ENCODE measurements around the gene HPSE2. TPM values are rescaled to one million over a fixed set of nuclear protein-coding genes. Genes with fewer than 3 reads are reported as not detected.

The HPSE2 gene
- total and polyA plus RNA-seq, 2 of the 13 experiments (the other 11 are each of a cell fraction or from before 2014, with no cell fraction given) = 0.01 TPM; not detected in 1

- Histone ChIP-seq H3K9ac (ENCODE audit: insufficient read depth, low read depth, low read length) (no peak overlapping the region), H3K79me2 (ENCODE audit: insufficient read depth, low read length) (no peaks in the 10 kb centered on the region), H3K36me3 (replicated peaks in 1 of 2; ENCODE audit: control insufficient read depth in 1 of 2, insufficient read depth in 2 of 2, low read length in 2 of 2) (no peaks in the 10 kb centered on the region), H3K27ac (ENCODE audit: extremely low read length, insufficient read depth, low read length) (no peak overlapping the region), H3K4me2 (ENCODE audit: low read depth, low read length) (no peak overlapping the region), H2AFZ (ENCODE audit: low read length) (no peak overlapping the region), H4K20me1 (ENCODE audit: insufficient read depth, low read length) (no peaks in the 10 kb centered on the region), H3K27me3 (ENCODE audit: control insufficient read depth in 1 of 2, insufficient read depth in 2 of 2, low read length in 2 of 2) (no peaks in the 10 kb centered on the region), H3K4me1 (ENCODE audit: insufficient read depth, low read length) (no peaks in the 10 kb centered on the region), H3K9me3 (ENCODE audit: low read length) (no peaks in the 10 kb centered on the region), H3K4me3 (replicated peaks in 1 of 3; ENCODE audit: insufficient read depth in 1 of 3, low read depth in 2 of 3, low read length in 3 of 3) (no peak overlapping the region)
- BruUV-seq (replicated peaks) = no TSS peak
- ATAC-seq (no peak), DNase-seq (ENCODE audit: low spot score) (no peak), FAIRE-seq (no peak)
- intact Hi-C loops (cut with micrococcal nuclease; ENCODE audit: unreplicated experiment) (no loop called here), in situ Hi-C loops (cut with HindIII; ENCODE audit: extremely low pct_ligation_motif_present, low pct_unique_long_range_greater_than_20kb) (no loop called here)
- CTCF ChIA-PET (ENCODE audit: low intra/inter-chr PET ratio, low total read pairs) = no interaction called here
- WGBS (ENCODE audit: low lambda C conversion rate) = 78% methylated on average over 4 of the region's 4 CpGs
- POLR2A ChIA-PET = no interaction called here
- TF ChIP-seq TCF7L2 (IDR thresholded peaks at IDR 0.05; ENCODE audit: low read depth, low read length) (no peak), ZNF629 (CRISPR knock-in tag; conservative IDR thresholded peaks at IDR 0.05) (peak; percentile 83)
Observed at GRCh38 chr10:98408799-98409198, 826.9 kb downstream of the HPSE2 start.

- no peak overlapping the region for H3K4me2 ChIP-seq (ENCODE audit: low read depth, low read length)
- no peak for TF ChIP-seq SMAD9 (CRISPR knock-in tag; IDR thresholded peaks at IDR 0.05)
- TF ChIP-seq ZIK1 (CRISPR knock-in tag; IDR thresholded peaks at IDR 0.05; ENCODE audit: borderline replicate concordance, low read depth) = no peak
- TF ChIP-seq NCOA5 (CRISPR knock-in tag; IDR thresholded peaks at IDR 0.05) = no peak
- no peak for TF ChIP-seq ATRX (CRISPR knock-in tag; IDR thresholded peaks at IDR 0.05; ENCODE audit: borderline replicate concordance)
- no peak for TF ChIP-seq FLYWCH1 (CRISPR knock-in tag; IDR thresholded peaks at IDR 0.05)
- no peak for TF ChIP-seq SIN3A (IDR thresholded peaks at IDR 0.05; ENCODE audit: borderline replicate concordance, low read depth, low read length)
- no peak for TF ChIP-seq AFF4 (CRISPR knock-in tag; IDR thresholded peaks at IDR 0.05)
- TF ChIP-seq MTERF4 (CRISPR knock-in tag; IDR thresholded peaks at IDR 0.05) = no peak
- TF ChIP-seq ZNF670 (CRISPR knock-in tag; IDR thresholded peaks at IDR 0.05; ENCODE audit: borderline replicate concordance) = no peak
- no peak for TF ChIP-seq ZNF510 (CRISPR knock-in tag; IDR thresholded peaks at IDR 0.05; ENCODE audit: low read depth)
Observed at GRCh38 chr10:98407744-98408241, 827.9 kb downstream of the HPSE2 start.

More at GRCh38 chr10:98407744-98408241, 827.9 kb downstream of the HPSE2 start:
- in situ Hi-C loops (cut with HindIII; ENCODE audit: extremely low pct_ligation_motif_present, low pct_unique_long_range_greater_than_20kb) = no loop called here
- intact Hi-C loops (cut with micrococcal nuclease; ENCODE audit: unreplicated experiment) = no loop called here
- no peak overlapping the region for H3K4me3 ChIP-seq (replicated peaks in 1 of 3; ENCODE audit: insufficient read depth in 1 of 3, low read depth in 2 of 3, low read length in 3 of 3)
- H4K20me1 ChIP-seq (ENCODE audit: insufficient read depth, low read length) = no peaks in the 10 kb centered on the region
- ATAC-seq (no peak), DNase-seq (ENCODE audit: low spot score) (no peak), FAIRE-seq (no peak)
- no peaks in the 10 kb centered on the region for H3K4me1 ChIP-seq (ENCODE audit: insufficient read depth, low read length)
- H3K79me2 ChIP-seq (ENCODE audit: insufficient read depth, low read length) = no peaks in the 10 kb centered on the region
- no peaks in the 10 kb centered on the region for H3K9me3 ChIP-seq (ENCODE audit: low read length)
- no peak overlapping the region for H2AFZ ChIP-seq (ENCODE audit: low read length)
- H3K27me3 ChIP-seq (ENCODE audit: control insufficient read depth in 1 of 2, insufficient read depth in 2 of 2, low read length in 2 of 2) = no peaks in the 10 kb centered on the region
- WGBS (ENCODE audit: low lambda C conversion rate) = 81% methylated on average over 11 of the region's 18 CpGs
- no TSS peak for BruUV-seq (replicated peaks)
- no peak overlapping the region for H3K27ac ChIP-seq (ENCODE audit: extremely low read length, insufficient read depth, low read length)
- no peak overlapping the region for H3K9ac ChIP-seq (ENCODE audit: insufficient read depth, low read depth, low read length)
- H3K36me3 ChIP-seq (replicated peaks in 1 of 2; ENCODE audit: control insufficient read depth in 1 of 2, insufficient read depth in 2 of 2, low read length in 2 of 2) = no peaks in the 10 kb centered on the region
- ChIA-PET POLR2A (no interaction called here), CTCF (ENCODE audit: low intra/inter-chr PET ratio, low total read pairs) (no interaction called here)
